Measurements from ENCODE around the gene FNTB. TPM values are rescaled to one million over a fixed set of nuclear protein-coding genes. Genes with fewer than 3 reads are reported as not detected.

The FNTB gene
- total RNA-seq, 2 experiments from 2014 or later, result 7.5 to 7.9 TPM

DNA sequence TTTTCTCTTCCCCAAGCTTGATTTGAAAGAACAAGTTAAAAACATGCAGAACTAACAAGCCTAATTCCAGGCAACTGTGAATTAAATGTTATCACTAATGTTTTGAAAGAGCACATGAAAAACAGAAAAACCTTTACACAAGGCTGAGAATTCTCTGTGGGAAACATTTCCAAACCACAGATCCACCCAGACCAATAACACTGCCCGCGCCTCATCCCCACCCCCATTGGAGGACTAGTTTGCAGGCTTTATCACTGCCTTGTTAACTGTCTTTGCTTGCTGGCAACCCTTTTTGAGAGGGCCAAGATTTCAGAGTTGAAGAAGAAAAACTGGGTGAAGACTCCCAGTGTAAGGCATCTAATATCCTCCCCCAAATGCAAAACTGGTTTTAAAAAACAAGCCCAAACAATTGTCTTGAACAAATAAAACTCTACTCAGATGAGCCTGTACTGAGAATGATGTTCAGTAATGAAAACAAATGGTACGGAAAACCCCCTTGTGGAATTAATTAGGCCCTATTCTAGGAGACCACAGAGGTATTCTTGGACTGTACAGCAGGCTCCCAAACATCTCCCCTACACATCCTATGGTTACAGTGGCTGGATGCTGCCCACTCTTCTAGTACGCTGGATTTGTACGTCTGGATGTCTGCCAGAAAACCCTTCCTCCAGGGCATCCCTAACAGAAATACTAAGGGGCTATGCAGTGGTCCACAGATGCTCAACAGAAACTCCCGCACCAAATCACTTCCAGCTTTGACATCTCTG, 109.8 kb downstream of the FNTB start:
- CTCF ChIA-PET, result no interaction called here
- intact Hi-C loops (cut with DNase I, micrococcal nuclease), result no loop called here
- no peak for DNase-seq
- ATAC-seq (ENCODE audit: poor library complexity), result no peak
- H3K9me3 Mint-ChIP-seq, result no peaks in the 10 kb centered on the region
- no peaks in the 10 kb centered on the region for H3K9me3 ChIP-seq (ENCODE audit: control insufficient read depth in 1 of 2, insufficient read depth in 1 of 2, low read length in 2 of 2)
- H3K36me3 ChIP-seq (ENCODE audit: insufficient read depth, low read length), result peaks cover 65% of the 10 kb centered on the region
- peak overlapping the region; percentile 77 for H3K27ac Mint-ChIP-seq
- peaks cover 93% of the 10 kb centered on the region for H3K4me1 Mint-ChIP-seq (ENCODE audit: low read depth)
- no peaks in the 10 kb centered on the region for H3K27me3 Mint-ChIP-seq
- H3K4me3 Mint-ChIP-seq, result peak overlapping the region; percentile 58
- H3K4me1 ChIP-seq (ENCODE audit: insufficient read depth, low read length), result peaks cover 42% of the 10 kb centered on the region
- no peak overlapping the region for H3K27ac ChIP-seq (ENCODE audit: low read depth in 1 of 2, low read length in 2 of 2)
- TF ChIP-seq, protein P1, sequence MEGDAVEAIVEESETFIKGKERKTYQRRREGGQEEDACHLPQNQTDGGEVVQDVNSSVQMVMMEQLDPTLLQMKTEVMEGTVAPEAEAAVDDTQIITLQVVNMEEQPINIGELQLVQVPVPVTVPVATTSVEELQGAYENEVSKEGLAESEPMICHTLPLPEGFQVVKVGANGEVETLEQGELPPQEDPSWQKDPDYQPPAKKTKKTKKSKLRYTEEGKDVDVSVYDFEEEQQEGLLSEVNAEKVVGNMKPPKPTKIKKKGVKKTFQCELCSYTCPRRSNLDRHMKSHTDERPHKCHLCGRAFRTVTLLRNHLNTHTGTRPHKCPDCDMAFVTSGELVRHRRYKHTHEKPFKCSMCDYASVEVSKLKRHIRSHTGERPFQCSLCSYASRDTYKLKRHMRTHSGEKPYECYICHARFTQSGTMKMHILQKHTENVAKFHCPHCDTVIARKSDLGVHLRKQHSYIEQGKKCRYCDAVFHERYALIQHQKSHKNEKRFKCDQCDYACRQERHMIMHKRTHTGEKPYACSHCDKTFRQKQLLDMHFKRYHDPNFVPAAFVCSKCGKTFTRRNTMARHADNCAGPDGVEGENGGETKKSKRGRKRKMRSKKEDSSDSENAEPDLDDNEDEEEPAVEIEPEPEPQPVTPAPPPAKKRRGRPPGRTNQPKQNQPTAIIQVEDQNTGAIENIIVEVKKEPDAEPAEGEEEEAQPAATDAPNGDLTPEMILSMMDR (IDR thresholded peaks at IDR 0.05), result no peak
- H3K4me3 ChIP-seq (ENCODE audit: low read length), result no peak overlapping the region
- no peaks in the 10 kb centered on the region for H3K27me3 ChIP-seq (ENCODE audit: control insufficient read depth in 1 of 2, insufficient read depth in 2 of 2, low read length in 2 of 2)
- H3K36me3 Mint-ChIP-seq (ENCODE audit: low read depth), result peaks cover 83% of the 10 kb centered on the region
- POLR2A ChIA-PET, result interaction anchor here (1.8 to 2.2 kb wide), 2 partner anchors 17 to 110 kb away, joined by 5 to 7 read pairs; partner anchors contain the start of gene FNTB

DNA sequence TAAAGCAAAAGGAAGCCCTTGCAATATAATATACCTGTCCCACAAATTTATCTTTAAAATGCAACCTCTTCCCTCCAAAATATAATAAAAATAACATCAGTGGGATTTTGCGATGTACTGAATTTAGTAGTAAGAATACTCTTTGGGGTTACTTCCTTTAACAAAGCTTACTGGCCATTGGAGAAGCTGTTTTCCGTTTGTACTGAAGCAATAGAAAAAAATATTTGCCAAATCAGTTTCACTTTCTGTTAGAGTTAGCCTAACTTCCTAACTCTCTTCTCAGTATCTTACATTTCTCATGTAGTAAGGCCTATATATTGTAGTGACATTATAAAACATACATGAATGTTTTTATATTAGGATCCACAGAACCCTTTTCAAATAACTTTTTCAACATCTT, 111.9 kb downstream of the FNTB start:
- ATAC-seq (ENCODE audit: poor library complexity) (no peak), DNase-seq (peak in 3 of 14 experiments; percentile 65 to 86 (median 69))
- peak overlapping the region; percentile 24 for H3K4me3 ChIP-seq (ENCODE audit: low read length)
- intact Hi-C loops (cut with DNase I, micrococcal nuclease), result no loop called here
- Mint-ChIP-seq H3K36me3 (ENCODE audit: low read depth) (peaks cover 68% of the 10 kb centered on the region), H3K27me3 (peaks cover 4% of the 10 kb centered on the region), H3K4me3 (peak overlapping the region; percentile 81), H3K4me1 (ENCODE audit: low read depth) (peaks cover 84% of the 10 kb centered on the region), H3K9me3 (no peaks in the 10 kb centered on the region), H3K27ac (peak overlapping the region; percentile 89)
- peaks cover 50% of the 10 kb centered on the region for H3K4me1 ChIP-seq (ENCODE audit: insufficient read depth, low read length)
- TF ChIP-seq, protein P1 (IDR thresholded peaks at IDR 0.05), result no peak
- ChIA-PET CTCF (interaction anchor here (0.5 kb wide), 1 partner anchor 135 kb away, joined by 4 read pairs; no protein-coding TSS in a partner anchor), POLR2A (interaction anchor here (0.7 to 2.2 kb wide), 10 partner anchors 9 to 748 kb away, joined by 3 to 7 read pairs (median 3); partner anchors contain the start of genes CHURC1 and FNTB)
- peak overlapping the region; percentile 13 to 43 for H3K27ac ChIP-seq (ENCODE audit: low read depth in 1 of 2, low read length in 2 of 2)
- H3K27me3 ChIP-seq (ENCODE audit: control insufficient read depth in 1 of 2, insufficient read depth in 2 of 2, low read length in 2 of 2), result no peaks in the 10 kb centered on the region
- H3K36me3 ChIP-seq (ENCODE audit: insufficient read depth, low read length), result peaks cover 44% of the 10 kb centered on the region
- H3K9me3 ChIP-seq (ENCODE audit: control insufficient read depth in 1 of 2, insufficient read depth in 1 of 2, low read length in 2 of 2), result no peaks in the 10 kb centered on the region

DNA sequence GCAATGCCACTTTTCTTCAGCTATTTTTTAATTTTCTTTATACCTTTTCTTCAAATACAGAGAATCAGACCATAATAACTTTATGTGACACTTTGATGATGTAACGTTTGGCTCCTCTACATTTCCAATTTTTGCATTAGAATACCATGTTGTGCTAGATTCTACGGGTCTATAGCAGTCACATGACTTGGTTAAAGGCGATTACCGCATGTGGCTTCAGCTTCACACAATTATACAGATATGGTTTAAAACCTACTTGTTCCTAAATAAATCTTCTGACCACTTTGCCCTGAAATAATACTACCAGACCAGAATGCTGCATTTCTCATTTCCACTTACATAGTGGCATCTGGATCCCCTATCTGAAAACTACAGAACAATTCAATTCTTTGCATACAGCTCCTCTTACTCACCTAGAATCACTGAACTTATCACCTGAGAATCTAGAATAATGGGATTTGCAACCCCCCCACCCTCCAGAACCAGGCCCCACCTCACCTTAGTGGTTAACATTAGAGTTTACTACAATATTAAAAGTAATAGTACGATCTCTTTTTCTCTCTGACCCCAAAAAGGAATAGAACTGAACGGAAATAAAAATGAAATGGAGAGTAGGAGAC, 114.3 kb downstream of the FNTB start:
- no peak for ATAC-seq (ENCODE audit: poor library complexity)
- Mint-ChIP-seq H3K9me3 (no peaks in the 10 kb centered on the region), H3K4me1 (ENCODE audit: low read depth) (peaks cover 59% of the 10 kb centered on the region), H3K36me3 (ENCODE audit: low read depth) (peaks cover 43% of the 10 kb centered on the region), H3K27me3 (peaks cover 4% of the 10 kb centered on the region), H3K4me3 (peak overlapping the region; percentile 85), H3K27ac (peak overlapping the region; percentile 89)
- ChIA-PET POLR2A (interaction anchor here (0.6 to 1.2 kb wide), 5 partner anchors 14 to 746 kb away, joined by 3 to 5 read pairs (median 4); partner anchors contain the start of genes FNTB and FUT8), CTCF (interaction anchor here (0.5 kb wide), 1 partner anchor 1383 kb away, joined by 3 read pairs; no protein-coding TSS in a partner anchor)
- H3K36me3 ChIP-seq (ENCODE audit: insufficient read depth, low read length), result peaks cover 20% of the 10 kb centered on the region
- peaks cover 32% of the 10 kb centered on the region for H3K4me1 ChIP-seq (ENCODE audit: insufficient read depth, low read length)
- peak in 3 of 14 experiments; percentile 45 to 51 (median 50) for DNase-seq
- intact Hi-C loops (cut with DNase I, micrococcal nuclease), result loop anchor here (5.0 kb wide), 5 partner anchors 184 to 1406 kb away; partner anchors contain the start of genes FUT8 (in 2 of the 2), ZBTB1 (in 2 of the 2), ZBTB25 (in 2 of the 2) and GPHN (in 1 of the 2)
- no peaks in the 10 kb centered on the region for H3K9me3 ChIP-seq (ENCODE audit: control insufficient read depth in 1 of 2, insufficient read depth in 1 of 2, low read length in 2 of 2)
- H3K27ac ChIP-seq (ENCODE audit: low read depth in 1 of 2, low read length in 2 of 2), result peak overlapping the region; percentile 98 to 100
- peak overlapping the region; percentile 98 for H3K4me3 ChIP-seq (ENCODE audit: low read length)
- TF ChIP-seq, protein P1 (IDR thresholded peaks at IDR 0.05), result no peak
- no peaks in the 10 kb centered on the region for H3K27me3 ChIP-seq (ENCODE audit: control insufficient read depth in 1 of 2, insufficient read depth in 2 of 2, low read length in 2 of 2)
